SK-N-SH (cell line): ENCODE measurements around the gene MEIS2. TPM values are rescaled to one million over a fixed set of nuclear protein-coding genes. Genes with fewer than 3 reads are reported as not detected.

Experiments used
- CTCF ChIA-PET: fragments of 300-600, 350-600 bp; formaldehyde crosslinking; extraction: SDS; loops from one replicate; lab custom pipeline; 2021; lab: Yijun Ruan, JAX
- POLR2A ChIA-PET: fragments of 350-600 bp; sonication (Branson Sonifier 250); formaldehyde crosslinking; extraction: SDS; loops from one replicate; lab custom pipeline; 2020; ENCODE audit warnings: antibody characterized with exemption, inconsistent platforms; lab: Yijun Ruan, JAX
- DNase-seq: peaks from one replicate; pipeline ENCODE4 v3.0.0; 2012
- H2AFZ ChIP-seq: fragments of 200-600 bp; sonication (generic); 2 replicates; pipeline ENCODE4 v1.8.1; 2016; ENCODE audit warnings: antibody characterized with exemption, mild to moderate bottlenecking, low read depth
- H3F3A ChIP-seq: fragments of 200-600 bp; sonication (generic); replicated peaks from 2 replicates; pipeline ENCODE3; 2016; ENCODE audit warnings: antibody characterized with exemption, mild to moderate bottlenecking; ENCODE audit not compliant: insufficient read depth
- H3K27ac ChIP-seq, 2 experiments: fragments of 200-500 bp in 1 of 2; fragments of 200-600 bp in 1 of 2; sonication (Bioruptor generic) in 1 of 2; sonication (generic), shearing (Covaris generic) in 1 of 2; 2 replicates each; pipeline versions ENCODE4 v1.5.1 to v1.6.1; 2014 to 2016; ENCODE audit warnings: low read depth in 2 of 2, inconsistent platforms in 1 of 2, low read length in 1 of 2, mild to moderate bottlenecking in 1 of 2, mixed read lengths in 1 of 2
- H3K27me3 ChIP-seq: fragments of 200-600 bp; sonication (generic), shearing (Covaris generic); 2 replicates; pipeline ENCODE4 v1.6.1; 2016; ENCODE audit warnings: mixed run types; ENCODE audit not compliant: insufficient read depth
- H3K36me3 ChIP-seq, 2 experiments: fragments of 200-500 bp in 1 of 2; fragments of 200-600 bp in 1 of 2; sonication (Bioruptor generic) in 1 of 2; sonication (generic) in 1 of 2; replicated peaks in 1 of 2; 2 replicates each; pipeline versions ENCODE3 to v1.5.1; 2014 to 2016; ENCODE audit warnings: low read length in 1 of 2, mild to moderate bottlenecking in 1 of 2; ENCODE audit not compliant: insufficient read depth in 2 of 2, control insufficient read depth in 1 of 2
- H3K4me1 ChIP-seq, 2 experiments: fragments of 200-500 bp in 1 of 2; fragments of 200-600 bp in 1 of 2; sonication (Bioruptor generic) in 1 of 2; sonication (generic), shearing (Covaris generic) in 1 of 2; 2 replicates each; pipeline versions ENCODE4 v1.5.1 to v1.6.1; 2014 to 2016; ENCODE audit warnings: low read depth in 1 of 2, low read length in 1 of 2, mixed run types in 1 of 2; ENCODE audit not compliant: insufficient read depth in 2 of 2, control insufficient read depth in 1 of 2
- H3K4me2 ChIP-seq: fragments of 200-600 bp; sonication (generic), shearing (Covaris generic); 2 replicates; pipeline ENCODE4 v1.6.1; 2017; ENCODE audit warnings: mixed run types
- H3K4me3 ChIP-seq, 2 experiments: fragments of 200-500 bp in 1 of 2; fragments of 200-600 bp in 1 of 2; sonication (Bioruptor generic) in 1 of 2; sonication (generic), shearing (Covaris generic) in 1 of 2; 2 replicates each; pipeline versions ENCODE4 v1.5.1 to v1.8.1; 2014 to 2016; ENCODE audit warnings: low read depth in 2 of 2, inconsistent platforms in 1 of 2, low read length in 1 of 2, mild to moderate bottlenecking in 1 of 2, mixed read lengths in 1 of 2, moderate library complexity in 1 of 2
- H3K79me2 ChIP-seq: fragments of 200-600 bp; sonication (generic); 2 replicates; pipeline ENCODE4 v1.8.1; 2017; ENCODE audit warnings: mild to moderate bottlenecking; ENCODE audit not compliant: insufficient read depth
- H3K9ac ChIP-seq: fragments of 200-600 bp; sonication (generic); 2 replicates; pipeline ENCODE4 v1.6.1; 2017; ENCODE audit warnings: mixed run types
- H3K9me2 ChIP-seq: fragments of 200-600 bp; sonication (generic); 2 replicates; pipeline ENCODE4 v1.6.1; 2017; ENCODE audit warnings: mixed run types
- H3K9me3 ChIP-seq: fragments of 200-600 bp; sonication (generic); 2 replicates; pipeline ENCODE4 v1.6.1; 2017; ENCODE audit warnings: mixed run types, mild to moderate bottlenecking, moderate library complexity
- H4K20me1 ChIP-seq: fragments of 200-600 bp; sonication (generic); 2 replicates; pipeline ENCODE4 v1.6.1; 2017; ENCODE audit warnings: mild to moderate bottlenecking, mixed run types; ENCODE audit not compliant: insufficient read depth
- ELF1 ChIP-seq: IDR thresholded peaks from 2 replicates; pipeline ENCODE4 v1.4.0; 2012
- EP300 ChIP-seq, 2 experiments: IDR thresholded peaks; 2 replicates each; pipeline versions ENCODE4 v1.4.0 to v1.6.1; 2012; ENCODE audit warnings: borderline replicate concordance in 1 of 2, low read depth in 1 of 2, low read length in 1 of 2
- EZH2phosphoT487 ChIP-seq: fragments of 200-600 bp; sonication (generic); IDR thresholded peaks from 2 replicates; pipeline ENCODE4 v1.6.1; 2017; ENCODE audit warnings: low read depth, mixed run types, mild to moderate bottlenecking, antibody characterized with exemption, moderate library complexity, borderline replicate concordance
- FOSL2 ChIP-seq: IDR thresholded peaks from 2 replicates; pipeline ENCODE4 v1.4.0; 2012; ENCODE audit warnings: low read depth, mild to moderate bottlenecking, moderate library complexity, borderline replicate concordance
- GABPA ChIP-seq: IDR thresholded peaks from 2 replicates; pipeline ENCODE4 v1.4.0; 2012; ENCODE audit warnings: low read depth, mild to moderate bottlenecking
- JUND ChIP-seq: IDR thresholded peaks from 2 replicates; pipeline ENCODE4 v1.4.0; 2012
- NFIC ChIP-seq: IDR thresholded peaks from 2 replicates; pipeline ENCODE4 v1.4.0; 2012; ENCODE audit warnings: borderline replicate concordance
- NRF1 ChIP-seq: IDR thresholded peaks from 2 replicates; pipeline ENCODE4 v1.6.1; 2012; ENCODE audit warnings: low read depth, mild to moderate bottlenecking, low read length
- PBX3 ChIP-seq: IDR thresholded peaks from 2 replicates; pipeline ENCODE4; 2012
- RCOR1 ChIP-seq: fragments of 150-350 bp; IDR thresholded peaks from 2 replicates; pipeline ENCODE4 v1.6.1; 2017; ENCODE audit warnings: antibody characterized with exemption, low read length
- RFX5 ChIP-seq: IDR thresholded peaks from 2 replicates; pipeline ENCODE4 v1.6.1; 2012; ENCODE audit warnings: mild to moderate bottlenecking, improper control_type of control experiment, low read length
- SMC3 ChIP-seq: IDR thresholded peaks from 2 replicates; pipeline ENCODE4 v1.6.1; 2012; ENCODE audit warnings: low read depth, low read length, improper control_type of control experiment
- TAF1 ChIP-seq: IDR thresholded peaks from 2 replicates; pipeline ENCODE4 v1.6.1; 2012; ENCODE audit warnings: low read depth, mild to moderate bottlenecking, low read length, moderate library complexity, borderline replicate concordance
- TEAD4 ChIP-seq: IDR thresholded peaks from 2 replicates; pipeline ENCODE4 v1.4.0; 2012; ENCODE audit warnings: mild to moderate bottlenecking, borderline replicate concordance; ENCODE audit not compliant: insufficient read depth
- USF1 ChIP-seq: IDR thresholded peaks from 2 replicates; pipeline ENCODE4 v1.4.0; 2012; ENCODE audit warnings: low read depth, borderline replicate concordance
- WGBS: methylation state at CpG from one replicate; pipeline ENCODE4 v1.1.6; 2017; ENCODE audit warnings: low lambda C conversion rate; 5-methylcytosine and 5-hydroxymethylcytosine counted together
- polyA plus RNA-seq, 3 experiments: library from polyadenylated mRNA; depleted of rRNA; stranded (reverse); fragments of >200 nt; gene quantifications; 2 replicates each; pipeline ENCODE4 v1.2.3, GENCODE V29; 2012
- TF ChIP-seq, protein P1 (sequence below): fragments of 200-600 bp; sonication (generic); IDR thresholded peaks from 2 replicates; pipeline ENCODE4 v1.6.1; 2017; ENCODE audit warnings: antibody characterized with exemption, mild to moderate bottlenecking, moderate library complexity
- TF ChIP-seq, protein P2 (sequence below): fragments of 150-350 bp; IDR thresholded peaks from 2 replicates; pipeline ENCODE4 v1.6.1; 2017; ENCODE audit warnings: antibody characterized with exemption, low read length, low read depth, borderline replicate concordance
- TF ChIP-seq, protein P3 (sequence below): IDR thresholded peaks from 2 replicates; pipeline ENCODE4 v1.6.1; 2012; ENCODE audit warnings: mild to moderate bottlenecking, low read depth, low read length, moderate library complexity

Gene MEIS2
- polyA plus RNA-seq, 1 of the 3 experiments (the other 2 are of a cell fraction) = 146 TPM

- ChIA-PET CTCF (no interaction called here), POLR2A (no interaction called here)
- no peaks in the 10 kb centered on the region for H3K79me2 ChIP-seq
- H3K36me3 ChIP-seq = no peaks in the 10 kb centered on the region
- H4K20me1 ChIP-seq = no peaks in the 10 kb centered on the region
- TF ChIP-seq SMC3 = no peak
- no peak for TF ChIP-seq TEAD4
- TF ChIP-seq, protein P1, sequence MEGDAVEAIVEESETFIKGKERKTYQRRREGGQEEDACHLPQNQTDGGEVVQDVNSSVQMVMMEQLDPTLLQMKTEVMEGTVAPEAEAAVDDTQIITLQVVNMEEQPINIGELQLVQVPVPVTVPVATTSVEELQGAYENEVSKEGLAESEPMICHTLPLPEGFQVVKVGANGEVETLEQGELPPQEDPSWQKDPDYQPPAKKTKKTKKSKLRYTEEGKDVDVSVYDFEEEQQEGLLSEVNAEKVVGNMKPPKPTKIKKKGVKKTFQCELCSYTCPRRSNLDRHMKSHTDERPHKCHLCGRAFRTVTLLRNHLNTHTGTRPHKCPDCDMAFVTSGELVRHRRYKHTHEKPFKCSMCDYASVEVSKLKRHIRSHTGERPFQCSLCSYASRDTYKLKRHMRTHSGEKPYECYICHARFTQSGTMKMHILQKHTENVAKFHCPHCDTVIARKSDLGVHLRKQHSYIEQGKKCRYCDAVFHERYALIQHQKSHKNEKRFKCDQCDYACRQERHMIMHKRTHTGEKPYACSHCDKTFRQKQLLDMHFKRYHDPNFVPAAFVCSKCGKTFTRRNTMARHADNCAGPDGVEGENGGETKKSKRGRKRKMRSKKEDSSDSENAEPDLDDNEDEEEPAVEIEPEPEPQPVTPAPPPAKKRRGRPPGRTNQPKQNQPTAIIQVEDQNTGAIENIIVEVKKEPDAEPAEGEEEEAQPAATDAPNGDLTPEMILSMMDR = no peak
- TF ChIP-seq USF1 = no peak
- no peak for TF ChIP-seq JUND
- TF ChIP-seq, protein P2, sequence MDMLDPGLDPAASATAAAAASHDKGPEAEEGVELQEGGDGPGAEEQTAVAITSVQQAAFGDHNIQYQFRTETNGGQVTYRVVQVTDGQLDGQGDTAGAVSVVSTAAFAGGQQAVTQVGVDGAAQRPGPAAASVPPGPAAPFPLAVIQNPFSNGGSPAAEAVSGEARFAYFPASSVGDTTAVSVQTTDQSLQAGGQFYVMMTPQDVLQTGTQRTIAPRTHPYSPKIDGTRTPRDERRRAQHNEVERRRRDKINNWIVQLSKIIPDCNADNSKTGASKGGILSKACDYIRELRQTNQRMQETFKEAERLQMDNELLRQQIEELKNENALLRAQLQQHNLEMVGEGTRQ = no peak
- no peak for TF ChIP-seq TAF1
- TF ChIP-seq RFX5 = no peak
- no peak for TF ChIP-seq EZH2phosphoT487
- TF ChIP-seq EP300 (IDR thresholded peaks at IDR 0.05; ENCODE audit: borderline replicate concordance in 1 of 2, low read depth in 1 of 2, low read length in 1 of 2) = no peak
- no peak for TF ChIP-seq NFIC
- TF ChIP-seq NRF1 = no peak
- TF ChIP-seq FOSL2 = no peak
- TF ChIP-seq GABPA = no peak
- TF ChIP-seq, protein P3, sequence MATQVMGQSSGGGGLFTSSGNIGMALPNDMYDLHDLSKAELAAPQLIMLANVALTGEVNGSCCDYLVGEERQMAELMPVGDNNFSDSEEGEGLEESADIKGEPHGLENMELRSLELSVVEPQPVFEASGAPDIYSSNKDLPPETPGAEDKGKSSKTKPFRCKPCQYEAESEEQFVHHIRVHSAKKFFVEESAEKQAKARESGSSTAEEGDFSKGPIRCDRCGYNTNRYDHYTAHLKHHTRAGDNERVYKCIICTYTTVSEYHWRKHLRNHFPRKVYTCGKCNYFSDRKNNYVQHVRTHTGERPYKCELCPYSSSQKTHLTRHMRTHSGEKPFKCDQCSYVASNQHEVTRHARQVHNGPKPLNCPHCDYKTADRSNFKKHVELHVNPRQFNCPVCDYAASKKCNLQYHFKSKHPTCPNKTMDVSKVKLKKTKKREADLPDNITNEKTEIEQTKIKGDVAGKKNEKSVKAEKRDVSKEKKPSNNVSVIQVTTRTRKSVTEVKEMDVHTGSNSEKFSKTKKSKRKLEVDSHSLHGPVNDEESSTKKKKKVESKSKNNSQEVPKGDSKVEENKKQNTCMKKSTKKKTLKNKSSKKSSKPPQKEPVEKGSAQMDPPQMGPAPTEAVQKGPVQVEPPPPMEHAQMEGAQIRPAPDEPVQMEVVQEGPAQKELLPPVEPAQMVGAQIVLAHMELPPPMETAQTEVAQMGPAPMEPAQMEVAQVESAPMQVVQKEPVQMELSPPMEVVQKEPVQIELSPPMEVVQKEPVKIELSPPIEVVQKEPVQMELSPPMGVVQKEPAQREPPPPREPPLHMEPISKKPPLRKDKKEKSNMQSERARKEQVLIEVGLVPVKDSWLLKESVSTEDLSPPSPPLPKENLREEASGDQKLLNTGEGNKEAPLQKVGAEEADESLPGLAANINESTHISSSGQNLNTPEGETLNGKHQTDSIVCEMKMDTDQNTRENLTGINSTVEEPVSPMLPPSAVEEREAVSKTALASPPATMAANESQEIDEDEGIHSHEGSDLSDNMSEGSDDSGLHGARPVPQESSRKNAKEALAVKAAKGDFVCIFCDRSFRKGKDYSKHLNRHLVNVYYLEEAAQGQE = no peak
- TF ChIP-seq RCOR1 = no peak
- TF ChIP-seq ELF1 = no peak
- no peak for TF ChIP-seq PBX3
- H2AFZ ChIP-seq = no peak overlapping the region
- DNase-seq = no peak
- no peaks in the 10 kb centered on the region for H3K4me1 ChIP-seq
- H3K4me2 ChIP-seq = no peak overlapping the region
- H3K4me3 ChIP-seq = no peak overlapping the region
- 85% methylated on average over 6 of the region's 6 CpGs for WGBS
- no peaks in the 10 kb centered on the region for H3F3A ChIP-seq
- H3K9me3 ChIP-seq = 0 out of 2 replicates have a peak, but pooled peaks cover 4% of the 10 kb centered on the region
- H3K27ac ChIP-seq = no peak overlapping the region
- no peaks in the 10 kb centered on the region for H3K27me3 ChIP-seq
- no peaks in the 10 kb centered on the region for H3K9me2 ChIP-seq
- H3K9ac ChIP-seq = no peak overlapping the region
These were observed 243.9 kb downstream of the MEIS2 start for GRCh38 chr15:36856339-36856973.
